ENCODE measurements around the gene FASTKD3.

FASTKD3 gene

GRCh38 chr5:7881091-7881490 is 12.3 kb upstream of the FASTKD3 start:
- no peak for DNase-seq

GRCh38 chr5:7878381-7878873 is 9.6 kb upstream of the FASTKD3 start:
- DNase-seq = no peak

- DNase-seq = no peak
Measured at GRCh38 chr5:7877851-7878250, 9.0 kb upstream of the FASTKD3 start.

GRCh38 chr5:7876867-7877266 is 8.0 kb upstream of the FASTKD3 start:
- DNase-seq = no peak

GRCh38 chr5:7875151-7875550 is 6.3 kb upstream of the FASTKD3 start:
- DNase-seq = no peak

GRCh38 chr5:7874639-7875038 is 5.8 kb upstream of the FASTKD3 start:
- no peak for DNase-seq

- DNase-seq = no peak
Measured at GRCh38 chr5:7873216-7873615, 4.4 kb upstream of the FASTKD3 start.

GRCh38 chr5:7872517-7873130 is 3.8 kb upstream of the FASTKD3 start:
- no peak for DNase-seq

GRCh38 chr5:7871653-7872052 is 2.8 kb upstream of the FASTKD3 start:
- DNase-seq = no peak

- no peak for DNase-seq
Measured at GRCh38 chr5:7869474-7870136, 774 bp upstream of the FASTKD3 start.

- no peak for DNase-seq
Measured at GRCh38 chr5:7868427-7868772, 431 bp downstream of the FASTKD3 start.

GRCh38 chr5:7867260-7867659 is 1.6 kb downstream of the FASTKD3 start:
- no peak for DNase-seq

GRCh38 chr5:7866196-7866595 is 2.6 kb downstream of the FASTKD3 start:
- no peak for DNase-seq

- no peak for DNase-seq
Measured at GRCh38 chr5:7857926-7858632, 10.8 kb downstream of the FASTKD3 start.

- DNase-seq = no peak
Measured at GRCh38 chr5:7857361-7857760, 11.5 kb downstream of the FASTKD3 start.

- no peak for DNase-seq
Measured at GRCh38 chr5:7856855-7857254, 12.0 kb downstream of the FASTKD3 start.

- DNase-seq = no peak
Measured at GRCh38 chr5:7855611-7856010, 13.2 kb downstream of the FASTKD3 start.

- no peak for DNase-seq
Measured at GRCh38 chr5:7852988-7853387, 15.8 kb downstream of the FASTKD3 start.

- no peak for DNase-seq
Measured at GRCh38 chr5:7852542-7852941, 16.3 kb downstream of the FASTKD3 start.

- DNase-seq = no peak
Measured at GRCh38 chr5:7851617-7852289, 17.1 kb downstream of the FASTKD3 start.

GRCh38 chr5:7851240-7851592 is 17.6 kb downstream of the FASTKD3 start:
- no peak for DNase-seq

GRCh38 chr5:7850395-7851239 is 18.2 kb downstream of the FASTKD3 start, which contains the start of gene CFAP90:
CFAP90 (minus strand) TSS chr5:7851133; CDS start chr5:7851021, 112 bp downstream.
- DNase-seq = no peak

Data from GOT3 (cell line).